Measurements from ENCODE around the gene PTTG1IP. TPM values are rescaled to one million over a fixed set of nuclear protein-coding genes. Genes with fewer than 3 reads are reported as not detected.

PTTG1IP gene
- total and polyA plus RNA-seq, 2 of the 13 experiments (the other 11 are each of a cell fraction or from before 2014, with no cell fraction given), result 161 to 700 TPM

DNA sequence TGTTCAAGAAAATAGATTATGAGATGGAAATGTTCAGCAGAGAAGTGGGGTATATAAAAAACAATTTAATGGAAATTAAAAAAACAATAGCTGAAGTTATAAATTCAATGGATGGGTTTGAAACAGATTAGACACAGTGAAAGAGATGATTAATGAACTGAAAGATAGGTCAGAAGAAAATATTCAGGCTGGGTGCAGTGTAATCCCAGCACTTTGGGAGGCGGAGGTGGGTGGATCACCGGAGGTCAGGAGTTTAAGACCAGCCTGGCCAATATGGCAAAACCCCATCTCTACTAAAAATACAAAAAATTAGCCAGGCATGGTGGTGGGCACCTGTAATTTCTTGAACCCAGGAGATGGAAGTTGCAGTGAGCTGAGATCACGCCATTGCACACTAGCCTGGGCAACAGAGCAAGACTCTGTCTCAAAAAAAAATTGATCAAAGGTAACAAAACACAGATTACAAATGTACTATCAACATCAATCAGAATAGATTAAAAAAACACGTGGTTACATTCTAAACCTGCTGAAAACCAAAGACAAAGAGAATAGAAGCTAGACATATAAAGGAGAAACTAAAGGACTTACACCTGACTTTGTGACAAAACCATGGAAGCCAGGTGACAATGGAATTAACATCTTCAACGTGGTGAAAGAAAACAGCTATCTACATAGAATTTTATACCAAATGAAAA, 50.9 kb downstream of the PTTG1IP start:
- ATAC-seq, result no peak
- Histone ChIP-seq H3K27ac (ENCODE audit: extremely low read length, insufficient read depth, low read length) (no peak overlapping the region), H4K20me1 (ENCODE audit: insufficient read depth, low read length) (no peaks in the 10 kb centered on the region), H3K4me1 (ENCODE audit: insufficient read depth, low read length) (peaks cover 10% of the 10 kb centered on the region; the same call in 1 of the 2 replicates), H3K79me2 (ENCODE audit: insufficient read depth, low read length) (no peaks in the 10 kb centered on the region), H3K36me3 (replicated peaks in 1 of 2; ENCODE audit: control insufficient read depth in 1 of 2, insufficient read depth in 2 of 2, low read length in 2 of 2) (no peaks in the 10 kb centered on the region), H3K9me3 (ENCODE audit: low read length) (peaks cover 30% of the 10 kb centered on the region), H3K27me3 (ENCODE audit: control insufficient read depth in 1 of 2, insufficient read depth in 2 of 2, low read length in 2 of 2) (no peaks in the 10 kb centered on the region), H2AFZ (ENCODE audit: low read length) (no peak overlapping the region), H3K4me3 (replicated peaks in 1 of 3; ENCODE audit: insufficient read depth in 1 of 3, low read depth in 2 of 3, low read length in 3 of 3) (no peak overlapping the region), H3K9ac (ENCODE audit: insufficient read depth, low read depth, low read length) (no peak overlapping the region), H3K4me2 (ENCODE audit: low read depth, low read length) (no peak overlapping the region)
- DNase-seq (ENCODE audit: low spot score), result no peak
- CTCF ChIA-PET (ENCODE audit: low intra/inter-chr PET ratio, low total read pairs), result no interaction called here
- no peak for TF ChIP-seq TCF7 (IDR thresholded peaks at IDR 0.05; ENCODE audit: low read depth)
- TF ChIP-seq ZNF317 (CRISPR knock-in tag; IDR thresholded peaks at IDR 0.05), result peak; percentile 100
- intact Hi-C loops (cut with micrococcal nuclease; ENCODE audit: unreplicated experiment), result no loop called here
- no peak for FAIRE-seq
- WGBS (ENCODE audit: low lambda C conversion rate), result 42% methylated on average over 5 of the region's 5 CpGs
- in situ Hi-C loops (cut with HindIII; ENCODE audit: extremely low pct_ligation_motif_present, low pct_unique_long_range_greater_than_20kb), result no loop called here
- BruUV-seq (replicated peaks), result no TSS peak
- POLR2A ChIA-PET, result no interaction called here

DNA sequence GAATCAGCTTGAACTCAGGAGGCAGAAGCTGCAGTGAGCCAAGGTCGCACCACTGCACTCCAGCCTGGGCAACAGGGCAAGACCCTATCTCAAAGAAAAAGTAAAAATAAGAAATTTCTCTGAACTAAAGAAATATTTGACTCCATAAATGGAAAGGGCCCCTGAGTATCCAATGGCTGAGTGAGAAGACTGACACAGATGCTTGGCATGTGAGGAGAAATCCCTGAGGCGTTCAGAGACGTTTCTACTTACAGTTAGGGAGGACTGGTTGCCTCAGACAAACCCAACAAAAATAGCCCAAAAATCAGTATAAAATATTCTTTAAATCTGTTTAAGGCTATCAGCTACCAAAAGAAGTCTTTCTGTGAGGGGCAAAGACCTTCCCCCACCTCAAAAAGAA, 52.6 kb downstream of the PTTG1IP start:
- Histone ChIP-seq H3K36me3 (replicated peaks in 1 of 2; ENCODE audit: control insufficient read depth in 1 of 2, insufficient read depth in 2 of 2, low read length in 2 of 2) (no peaks in the 10 kb centered on the region), H3K4me3 (replicated peaks in 1 of 3; ENCODE audit: insufficient read depth in 1 of 3, low read depth in 2 of 3, low read length in 3 of 3) (no peak overlapping the region), H3K79me2 (ENCODE audit: insufficient read depth, low read length) (peaks cover 12% of the 10 kb centered on the region), H3K9me3 (ENCODE audit: low read length) (peaks cover 22% of the 10 kb centered on the region), H3K4me2 (ENCODE audit: low read depth, low read length) (no peak overlapping the region), H2AFZ (ENCODE audit: low read length) (no peak overlapping the region), H3K27me3 (ENCODE audit: control insufficient read depth in 1 of 2, insufficient read depth in 2 of 2, low read length in 2 of 2) (no peaks in the 10 kb centered on the region), H4K20me1 (ENCODE audit: insufficient read depth, low read length) (no peaks in the 10 kb centered on the region), H3K9ac (ENCODE audit: insufficient read depth, low read depth, low read length) (no peak overlapping the region), H3K4me1 (ENCODE audit: insufficient read depth, low read length) (peaks cover 27% of the 10 kb centered on the region), H3K27ac (ENCODE audit: extremely low read length, insufficient read depth, low read length) (no peak overlapping the region)
- POLR2A ChIA-PET, result no interaction called here
- CTCF ChIA-PET (ENCODE audit: low intra/inter-chr PET ratio, low total read pairs), result no interaction called here
- intact Hi-C loops (cut with micrococcal nuclease; ENCODE audit: unreplicated experiment), result no loop called here
- WGBS (ENCODE audit: low lambda C conversion rate), result 84% methylated on average over 3 of the region's 3 CpGs
- in situ Hi-C loops (cut with HindIII; ENCODE audit: extremely low pct_ligation_motif_present, low pct_unique_long_range_greater_than_20kb), result no loop called here
- ATAC-seq (no peak), FAIRE-seq (no peak), DNase-seq (ENCODE audit: low spot score) (no peak)
- BruUV-seq (replicated peaks), result no TSS peak
- TF ChIP-seq MIER2 (CRISPR knock-in tag; IDR thresholded peaks at IDR 0.05) (no peak), ZNF687 (CRISPR knock-in tag; IDR thresholded peaks at IDR 0.05) (no peak), ZNF350 (CRISPR knock-in tag; IDR thresholded peaks at IDR 0.05; ENCODE audit: borderline replicate concordance, low read depth) (no peak), WIZ (CRISPR knock-in tag; IDR thresholded peaks at IDR 0.05) (no peak), RAD21 (CRISPR knock-in tag; IDR thresholded peaks at IDR 0.05) (no peak), ZNF260 (CRISPR knock-in tag; IDR thresholded peaks at IDR 0.05; ENCODE audit: borderline replicate concordance, low read depth) (no peak), SNAPC5 (CRISPR knock-in tag; IDR thresholded peaks at IDR 0.05; ENCODE audit: borderline replicate concordance) (no peak), GABPA (IDR thresholded peaks at IDR 0.05; ENCODE audit: low read depth, low read length) (no peak), GABPA (CRISPR knock-in tag; IDR thresholded peaks at IDR 0.05; ENCODE audit: low read depth) (no peak)

All from HepG2 (cell line).